Suprapubic skin (tissue), 4 donors: Measurements from ENCODE around the gene BUD23.

Source experiments
- POLR2A ChIP-seq, 2 donors: fragments of 450-650 bp; IDR thresholded peaks; one replicate each; pipeline ENCODE4 v1.6.1; 2017; ENCODE audit warnings: antibody characterized with exemption in 2 of 2, mild to moderate bottlenecking in 2 of 2, moderate library complexity in 2 of 2
- POLR2AphosphoS5 ChIP-seq, 3 donors: sonication (generic); formaldehyde crosslinking; IDR thresholded peaks; one replicate each; pipeline ENCODE4 v1.6.1; 2017; ENCODE audit warnings: antibody characterized with exemption in 3 of 3
- TF ChIP-seq, protein P1 (sequence below), 2 donors: fragments of 200-600 bp in 1 of 2; fragments of 450-650 bp in 1 of 2; sonication (generic) in 1 of 2; IDR thresholded peaks; one replicate each; pipeline ENCODE4 v1.5.1; 2016 to 2019; ENCODE audit warnings: antibody characterized with exemption in 2 of 2, mild to moderate bottlenecking in 1 of 2, moderate library complexity in 1 of 2

GRCh38 chr7:73652541-73652949 lies 30.9 kb upstream of the BUD23 start:
- TF ChIP-seq POLR2A (IDR thresholded peaks at IDR 0.05) (no peak), POLR2AphosphoS5 (IDR thresholded peaks at IDR 0.05) (no peak)
- TF ChIP-seq, protein P1, sequence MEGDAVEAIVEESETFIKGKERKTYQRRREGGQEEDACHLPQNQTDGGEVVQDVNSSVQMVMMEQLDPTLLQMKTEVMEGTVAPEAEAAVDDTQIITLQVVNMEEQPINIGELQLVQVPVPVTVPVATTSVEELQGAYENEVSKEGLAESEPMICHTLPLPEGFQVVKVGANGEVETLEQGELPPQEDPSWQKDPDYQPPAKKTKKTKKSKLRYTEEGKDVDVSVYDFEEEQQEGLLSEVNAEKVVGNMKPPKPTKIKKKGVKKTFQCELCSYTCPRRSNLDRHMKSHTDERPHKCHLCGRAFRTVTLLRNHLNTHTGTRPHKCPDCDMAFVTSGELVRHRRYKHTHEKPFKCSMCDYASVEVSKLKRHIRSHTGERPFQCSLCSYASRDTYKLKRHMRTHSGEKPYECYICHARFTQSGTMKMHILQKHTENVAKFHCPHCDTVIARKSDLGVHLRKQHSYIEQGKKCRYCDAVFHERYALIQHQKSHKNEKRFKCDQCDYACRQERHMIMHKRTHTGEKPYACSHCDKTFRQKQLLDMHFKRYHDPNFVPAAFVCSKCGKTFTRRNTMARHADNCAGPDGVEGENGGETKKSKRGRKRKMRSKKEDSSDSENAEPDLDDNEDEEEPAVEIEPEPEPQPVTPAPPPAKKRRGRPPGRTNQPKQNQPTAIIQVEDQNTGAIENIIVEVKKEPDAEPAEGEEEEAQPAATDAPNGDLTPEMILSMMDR (IDR thresholded peaks at IDR 0.05) = no peak
